Kidney epithelial cell (primary cell): ENCODE measurements around the gene SIRT4. TPM values are rescaled to one million over a fixed set of nuclear protein-coding genes. Genes with fewer than 3 reads are reported as not detected.

Experiments
- DNase-seq: peaks from one replicate; pipeline ENCODE4 v3.0.0-alpha.2; 2010; ENCODE audit warnings: low read depth
- H3K27me3 ChIP-seq: 2 replicates; pipeline ENCODE4 v1.6.0; 2011; ENCODE audit warnings: low read length; ENCODE audit not compliant: control insufficient read depth, insufficient read depth
- H3K36me3 ChIP-seq: 2 replicates; pipeline ENCODE4 v1.5.1; 2011; ENCODE audit warnings: low read length; ENCODE audit not compliant: control insufficient read depth, insufficient read depth
- H3K4me3 ChIP-seq: 2 replicates; pipeline ENCODE4 v1.5.1; 2011; ENCODE audit warnings: low read depth, mild to moderate bottlenecking, control low read depth, low read length
- total RNA-seq: library from RNA; depleted of rRNA; stranded (reverse); fragments of >200 nt; gene quantifications from 2 replicates; pipeline ENCODE4 v1.2.3, GENCODE V29; 2015
- TF ChIP-seq, protein P1 (sequence below): IDR thresholded peaks from 2 replicates; pipeline ENCODE4 v1.5.1; 2011; ENCODE audit warnings: mild to moderate bottlenecking, moderate library complexity, low read length, control low read depth, inconsistent platforms; ENCODE audit not compliant: insufficient read depth, poor library complexity, severe bottlenecking

Gene SIRT4
- total RNA-seq, 1 donor from 2014 or later, result 0.29 TPM

DNA sequence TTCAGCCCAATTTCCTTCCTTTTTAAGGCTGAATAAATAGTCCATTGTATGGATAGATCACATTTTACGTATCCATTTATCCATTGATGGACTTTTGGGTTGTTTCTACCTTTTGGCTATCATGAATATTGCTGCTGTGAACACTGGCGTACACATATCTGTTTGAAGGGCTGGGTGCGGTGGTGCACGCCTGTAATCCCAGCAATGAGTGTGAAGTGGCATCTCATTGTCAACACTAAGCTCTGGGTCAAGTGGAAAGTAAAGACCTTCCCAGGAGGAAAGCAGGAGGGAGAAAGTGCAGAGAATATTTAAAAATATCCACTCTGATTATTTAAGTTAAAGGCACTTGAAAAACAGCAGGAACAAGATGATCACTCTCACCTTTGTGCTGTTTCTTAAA lies 37.1 kb downstream of the SIRT4 start:
- DNase-seq, result no peak
- TF ChIP-seq, protein P1, sequence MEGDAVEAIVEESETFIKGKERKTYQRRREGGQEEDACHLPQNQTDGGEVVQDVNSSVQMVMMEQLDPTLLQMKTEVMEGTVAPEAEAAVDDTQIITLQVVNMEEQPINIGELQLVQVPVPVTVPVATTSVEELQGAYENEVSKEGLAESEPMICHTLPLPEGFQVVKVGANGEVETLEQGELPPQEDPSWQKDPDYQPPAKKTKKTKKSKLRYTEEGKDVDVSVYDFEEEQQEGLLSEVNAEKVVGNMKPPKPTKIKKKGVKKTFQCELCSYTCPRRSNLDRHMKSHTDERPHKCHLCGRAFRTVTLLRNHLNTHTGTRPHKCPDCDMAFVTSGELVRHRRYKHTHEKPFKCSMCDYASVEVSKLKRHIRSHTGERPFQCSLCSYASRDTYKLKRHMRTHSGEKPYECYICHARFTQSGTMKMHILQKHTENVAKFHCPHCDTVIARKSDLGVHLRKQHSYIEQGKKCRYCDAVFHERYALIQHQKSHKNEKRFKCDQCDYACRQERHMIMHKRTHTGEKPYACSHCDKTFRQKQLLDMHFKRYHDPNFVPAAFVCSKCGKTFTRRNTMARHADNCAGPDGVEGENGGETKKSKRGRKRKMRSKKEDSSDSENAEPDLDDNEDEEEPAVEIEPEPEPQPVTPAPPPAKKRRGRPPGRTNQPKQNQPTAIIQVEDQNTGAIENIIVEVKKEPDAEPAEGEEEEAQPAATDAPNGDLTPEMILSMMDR, result no peak
- no peaks in the 10 kb centered on the region for H3K36me3 ChIP-seq
- H3K27me3 ChIP-seq, result no peaks in the 10 kb centered on the region
- no peak overlapping the region for H3K4me3 ChIP-seq

DNA sequence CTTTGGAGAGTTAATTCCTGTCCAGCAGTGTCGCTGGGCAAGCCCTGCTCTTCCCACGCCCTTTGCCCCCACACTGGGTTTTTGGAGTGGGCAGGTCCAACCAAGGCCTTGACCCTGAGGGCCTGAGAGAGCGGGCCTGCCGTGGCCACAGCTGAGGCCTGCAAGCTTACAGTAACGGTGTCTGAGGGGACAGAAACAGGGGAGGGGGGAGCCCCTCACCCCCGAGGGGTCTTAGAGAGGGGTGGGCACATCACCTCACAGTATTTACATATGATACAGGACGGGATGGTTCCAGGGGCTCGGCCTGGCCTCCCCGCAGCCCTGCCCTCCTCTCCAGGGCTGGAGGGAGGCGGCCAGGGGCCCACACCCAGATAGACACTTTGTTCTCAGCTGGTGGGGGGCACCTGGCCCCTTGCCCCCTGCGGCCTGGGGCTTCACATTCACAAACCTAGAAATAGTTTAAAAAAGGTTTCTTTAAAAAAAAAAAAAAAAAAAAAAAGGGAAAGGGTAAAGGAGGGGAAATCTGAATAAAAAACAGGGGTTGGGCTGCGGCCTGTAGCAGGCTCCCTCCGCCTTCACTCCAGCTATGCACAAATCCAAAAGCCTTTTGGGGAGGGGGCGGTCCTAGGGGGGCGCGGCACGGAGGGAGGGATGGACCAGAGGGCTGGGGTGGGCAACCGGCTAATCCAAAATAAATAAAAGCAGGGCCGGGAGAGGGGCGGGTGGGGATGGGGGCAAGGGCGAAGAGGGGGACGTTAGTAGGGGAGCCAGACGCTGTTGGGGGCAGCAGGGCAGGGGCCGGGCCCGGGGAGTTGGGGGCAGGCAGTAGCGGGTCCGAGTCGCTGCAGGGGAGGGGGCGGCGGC lies 40.3 kb downstream of the SIRT4 start:
- TF ChIP-seq, protein P1, result no peak
- Histone ChIP-seq H3K4me3 (no peak overlapping the region), H3K27me3 (no peaks in the 10 kb centered on the region), H3K36me3 (no peaks in the 10 kb centered on the region)
- no peak for DNase-seq

DNA sequence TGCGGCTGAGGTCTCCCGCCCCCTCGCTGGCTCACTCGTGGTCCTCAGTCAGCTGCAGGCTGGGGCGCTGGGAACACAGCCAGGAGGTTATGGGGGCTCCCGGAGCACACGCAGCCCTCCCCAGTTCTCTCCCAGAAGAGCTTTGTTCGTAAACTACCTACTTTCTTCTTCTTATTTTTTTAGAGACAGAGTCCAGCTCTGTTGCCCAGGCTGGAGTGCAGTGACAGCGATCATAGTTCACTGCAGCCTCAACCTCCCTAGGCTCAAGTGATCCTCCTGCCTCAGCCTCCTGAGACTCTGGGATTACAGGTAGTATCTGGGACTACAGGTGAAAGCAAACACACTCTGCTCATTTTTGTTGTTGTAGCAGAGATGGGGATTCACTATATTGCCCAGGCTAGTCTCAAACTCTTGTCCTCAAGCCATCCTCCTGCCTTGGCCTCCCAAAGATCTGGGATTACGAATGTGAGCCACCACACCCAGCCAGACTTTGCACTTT lies 41.0 kb downstream of the SIRT4 start:
- TF ChIP-seq, protein P1, result no peak
- Histone ChIP-seq H3K27me3 (no peaks in the 10 kb centered on the region), H3K4me3 (no peak overlapping the region), H3K36me3 (no peaks in the 10 kb centered on the region)
- DNase-seq, result no peak

DNA sequence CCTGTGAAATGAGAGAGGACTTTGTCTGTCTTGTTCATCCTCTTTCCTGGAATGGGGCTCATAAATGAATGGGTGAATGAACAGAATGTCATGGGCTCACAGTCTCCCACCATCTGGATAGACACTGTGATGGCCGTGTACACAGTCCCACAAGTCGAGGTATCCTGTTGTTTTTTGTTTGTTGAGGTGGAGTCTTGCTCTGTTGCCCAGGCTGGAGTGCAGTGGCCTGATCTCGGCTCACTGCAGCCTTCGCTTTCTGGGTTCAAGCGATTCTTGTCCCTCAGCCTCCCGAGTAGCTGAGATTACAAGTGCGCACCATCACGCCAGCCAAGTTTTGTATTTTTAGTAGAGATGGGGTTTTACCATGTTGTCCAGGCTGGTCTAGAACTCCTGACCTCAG lies 41.6 kb downstream of the SIRT4 start:
- no peak for DNase-seq
- no peak overlapping the region for H3K4me3 ChIP-seq

DNA sequence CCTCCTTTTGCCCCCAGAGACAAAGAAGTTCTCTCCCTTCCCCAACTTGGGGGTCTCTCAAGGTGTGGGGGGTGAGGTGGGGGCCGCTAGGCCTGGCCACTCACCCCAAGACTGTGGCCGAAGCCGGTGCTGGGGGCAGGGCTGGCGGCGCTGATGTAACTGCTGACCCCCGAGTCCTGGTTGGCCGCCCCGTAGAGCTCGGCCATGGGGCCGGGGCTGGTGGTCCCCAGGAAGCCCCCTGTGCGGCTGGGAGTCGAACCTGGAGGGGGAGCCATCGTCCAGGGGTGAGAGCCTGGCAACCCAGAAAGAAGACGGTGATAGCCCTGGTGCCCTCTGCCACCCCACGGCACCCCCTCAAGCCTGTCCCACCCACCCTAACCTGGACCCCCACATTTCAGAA lies 43.9 kb downstream of the SIRT4 start:
- no peak overlapping the region for H3K4me3 ChIP-seq
- H3K27me3 ChIP-seq, result no peaks in the 10 kb centered on the region
- DNase-seq, result no peak
- TF ChIP-seq, protein P1, result no peak
- no peaks in the 10 kb centered on the region for H3K36me3 ChIP-seq

More for the DNA sequence above, 41.6 kb downstream of the SIRT4 start:
- Histone ChIP-seq H3K27me3 (no peaks in the 10 kb centered on the region), H3K36me3 (no peaks in the 10 kb centered on the region)
- TF ChIP-seq, protein P1, result no peak

DNA sequence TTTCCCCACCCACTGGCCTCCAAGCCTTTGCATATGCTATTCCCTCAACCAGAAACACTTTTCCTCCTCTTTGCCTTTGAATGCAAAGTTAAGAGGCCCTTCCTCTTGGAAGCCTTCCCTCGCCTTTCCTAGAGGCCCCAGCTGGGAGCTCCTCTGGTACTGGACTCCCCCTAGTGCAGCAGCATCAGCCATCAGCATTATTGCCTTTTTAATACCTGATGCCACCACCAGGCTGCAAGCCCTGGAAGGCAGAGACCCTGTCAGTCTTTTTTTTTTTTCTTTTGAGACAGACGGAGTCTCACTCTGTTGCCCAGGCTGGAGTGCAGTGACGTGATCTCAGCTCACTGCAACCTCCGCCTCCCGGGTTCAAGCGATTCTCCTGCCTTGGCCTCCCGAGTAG lies 44.6 kb downstream of the SIRT4 start:
- H3K36me3 ChIP-seq, result no peaks in the 10 kb centered on the region
- TF ChIP-seq, protein P1, result peak; percentile 11
- H3K27me3 ChIP-seq, result no peaks in the 10 kb centered on the region
- H3K4me3 ChIP-seq, result no peak overlapping the region
- no peak for DNase-seq
